GM18907 (cell line): ENCODE results near the gene CDC37.

Experiments used
- ATAC-seq: cut with Tn5 transposase; IDR thresholded peaks from one replicate; pipeline ENCODE4 v1.9.1; 2021; ENCODE audit warnings: mild to moderate bottlenecking, moderate library complexity; ENCODE audit not compliant: unreplicated experiment

Gene CDC37

GRCh38 chr19:10403137-10404021 is at the start of gene CDC37:
CDC37 (minus strand) TSS chr19:10403542; CDS start chr19:10403479, 63 bp downstream.
- ATAC-seq, result peak; percentile 75

GRCh38 chr19:10450853-10451609 is 47.7 kb upstream of the CDC37 start:
- ATAC-seq, result no peak

GRCh38 chr19:10450191-10450852 is 47.0 kb upstream of the CDC37 start:
- ATAC-seq, result no peak

GRCh38 chr19:10449037-10449436 is 45.7 kb upstream of the CDC37 start:
- no peak for ATAC-seq

GRCh38 chr19:10442698-10443097 is 39.4 kb upstream of the CDC37 start:
- no peak for ATAC-seq

GRCh38 chr19:10439588-10439987 is 36.2 kb upstream of the CDC37 start:
- no peak for ATAC-seq

- ATAC-seq, result no peak
Measured at GRCh38 chr19:10433131-10433536, 29.8 kb upstream of the CDC37 start.

- no peak for ATAC-seq
Measured at GRCh38 chr19:10432736-10433130, 29.4 kb upstream of the CDC37 start.

- ATAC-seq, result no peak
Measured at GRCh38 chr19:10431943-10432735, 28.8 kb upstream of the CDC37 start.

GRCh38 chr19:10431254-10431942 is 28.1 kb upstream of the CDC37 start:
- no peak for ATAC-seq

- ATAC-seq, result no peak
Measured at GRCh38 chr19:10430505-10431253, 27.3 kb upstream of the CDC37 start.

- no peak for ATAC-seq
Measured at GRCh38 chr19:10428996-10429381, 25.6 kb upstream of the CDC37 start.

GRCh38 chr19:10427169-10427568 is 23.8 kb upstream of the CDC37 start:
- no peak for ATAC-seq

GRCh38 chr19:10424011-10424637 is 20.8 kb upstream of the CDC37 start:
- ATAC-seq, result no peak

- ATAC-seq, result no peak
Measured at GRCh38 chr19:10422846-10423245, 19.5 kb upstream of the CDC37 start.

- no peak for ATAC-seq
Measured at GRCh38 chr19:10422046-10422461, 18.7 kb upstream of the CDC37 start.

GRCh38 chr19:10421240-10422045 is 18.1 kb upstream of the CDC37 start:
- no peak for ATAC-seq
